Activated CD8-positive, alpha-beta memory T cell treated with anti-CD3 and anti-CD28 coated beads for 24 hours (primary cell): ENCODE results near the gene GTPBP6.
A peak's percentile ranks its signal among the peaks of the same experiment; 100 is the strongest.
"Not testable (repeated sequence)": the region's sequence is repeated elsewhere in the genome, so short reads cannot be mapped to it uniquely, and the experiment has no call there.

Source experiments
- DNase-seq: peaks from one replicate; pipeline ENCODE4 v3.0.0-alpha.2; 2020

Gene GTPBP6

GRCh38 chrX:290476-291166 lies 28.0 kb downstream of the GTPBP6 start:
- DNase-seq, result no peak

DNA sequence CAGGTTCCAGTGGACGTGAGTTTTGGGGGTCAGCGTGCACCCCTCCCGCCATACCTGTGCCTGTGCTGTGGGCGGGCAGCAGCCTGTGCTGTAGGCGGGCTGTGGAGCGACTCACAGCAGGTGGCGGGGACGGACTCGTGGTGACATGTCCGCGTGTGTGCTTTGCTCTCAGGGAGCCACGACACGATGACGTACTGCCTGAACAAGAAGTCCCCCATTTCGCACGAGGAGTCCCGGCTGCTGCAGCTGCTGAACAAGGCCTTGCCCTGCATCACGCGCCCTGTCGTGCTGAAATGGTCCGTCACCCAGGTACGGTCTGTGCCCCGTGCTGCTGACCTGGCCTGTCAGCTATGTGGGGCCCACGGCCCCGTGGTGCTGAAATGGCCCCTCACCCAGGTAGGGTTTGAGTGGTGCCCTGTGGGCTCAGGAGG lies 30.0 kb downstream of the GTPBP6 start:
- no peak for DNase-seq

DNA sequence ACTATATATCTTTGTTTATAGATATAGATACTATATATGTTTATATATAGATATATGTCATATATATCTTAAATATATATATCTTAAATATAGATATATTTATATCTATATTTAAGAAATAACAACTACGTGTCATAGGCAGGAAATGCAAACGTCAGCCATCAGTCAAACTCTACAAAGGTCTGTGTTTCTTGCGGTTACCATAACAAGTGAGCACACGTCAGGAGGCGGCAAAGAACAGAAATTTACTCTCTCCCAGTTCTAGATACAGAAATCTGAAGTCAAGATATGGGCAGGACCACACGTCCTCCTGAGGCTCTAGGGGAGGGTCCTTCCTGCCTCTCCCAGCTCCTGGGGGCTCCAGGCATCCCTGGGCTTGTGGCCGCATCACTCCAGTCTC lies 30.9 kb downstream of the GTPBP6 start:
- DNase-seq, result peak; percentile 24

DNA sequence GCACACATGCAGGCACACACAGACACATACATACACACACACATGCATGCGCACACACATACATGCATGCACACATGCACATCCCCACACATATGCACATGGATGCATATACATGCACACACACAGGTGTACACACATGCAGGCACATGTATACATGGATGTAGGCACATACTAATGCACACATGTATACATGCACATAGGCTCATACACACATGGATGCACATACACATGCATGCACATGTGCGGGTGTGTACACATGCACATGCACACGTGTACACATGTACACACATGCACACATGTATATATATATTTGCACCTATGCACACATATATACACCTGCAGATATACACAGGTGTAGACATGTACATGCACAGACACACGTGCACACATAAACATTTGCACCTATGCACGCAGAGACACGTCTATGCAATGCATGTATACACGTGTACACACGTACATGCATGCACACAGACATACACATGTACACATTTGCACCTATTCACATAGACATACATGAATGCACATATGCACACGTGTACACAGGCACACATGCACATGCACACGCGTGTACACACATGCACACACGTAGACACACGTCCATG lies 33.4 kb downstream of the GTPBP6 start:
- DNase-seq, result no peak

DNA sequence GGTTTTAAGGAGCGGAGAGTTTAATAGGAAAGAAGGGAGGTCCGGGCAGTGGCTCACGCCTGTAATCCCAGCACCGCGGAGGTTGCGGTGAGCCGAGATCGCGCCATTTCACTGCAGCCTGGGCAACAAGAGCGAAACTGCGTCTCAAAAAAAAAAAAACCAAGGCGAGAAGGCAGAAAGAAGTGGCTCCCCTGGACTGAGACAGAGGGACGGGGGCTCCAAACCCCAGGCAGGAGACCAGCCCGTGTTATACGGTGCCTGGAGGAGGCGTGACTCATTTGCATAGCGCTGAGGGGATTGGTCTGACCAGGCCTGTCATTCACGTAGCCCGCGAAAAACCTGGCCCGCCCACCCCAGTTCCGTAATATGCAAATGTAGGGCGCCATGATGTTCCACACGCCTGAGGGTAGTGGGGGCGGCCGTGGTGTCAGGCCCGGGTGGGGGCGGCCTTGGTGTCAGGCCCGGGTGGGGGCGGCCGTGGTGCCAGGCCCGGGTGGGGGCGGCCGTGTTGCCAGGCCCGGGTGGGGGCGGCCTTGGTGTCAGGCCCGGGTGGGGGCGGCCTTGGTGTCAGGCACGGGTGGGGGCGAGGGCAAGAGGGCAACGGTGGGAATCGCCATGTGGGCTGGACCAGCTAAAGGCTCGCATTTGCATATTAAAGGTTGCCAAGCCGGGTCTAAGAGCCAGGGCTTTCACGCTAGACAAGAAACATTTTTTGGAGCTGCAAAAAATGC lies 35.3 kb downstream of the GTPBP6 start:
- DNase-seq, result peak; percentile 91

DNA sequence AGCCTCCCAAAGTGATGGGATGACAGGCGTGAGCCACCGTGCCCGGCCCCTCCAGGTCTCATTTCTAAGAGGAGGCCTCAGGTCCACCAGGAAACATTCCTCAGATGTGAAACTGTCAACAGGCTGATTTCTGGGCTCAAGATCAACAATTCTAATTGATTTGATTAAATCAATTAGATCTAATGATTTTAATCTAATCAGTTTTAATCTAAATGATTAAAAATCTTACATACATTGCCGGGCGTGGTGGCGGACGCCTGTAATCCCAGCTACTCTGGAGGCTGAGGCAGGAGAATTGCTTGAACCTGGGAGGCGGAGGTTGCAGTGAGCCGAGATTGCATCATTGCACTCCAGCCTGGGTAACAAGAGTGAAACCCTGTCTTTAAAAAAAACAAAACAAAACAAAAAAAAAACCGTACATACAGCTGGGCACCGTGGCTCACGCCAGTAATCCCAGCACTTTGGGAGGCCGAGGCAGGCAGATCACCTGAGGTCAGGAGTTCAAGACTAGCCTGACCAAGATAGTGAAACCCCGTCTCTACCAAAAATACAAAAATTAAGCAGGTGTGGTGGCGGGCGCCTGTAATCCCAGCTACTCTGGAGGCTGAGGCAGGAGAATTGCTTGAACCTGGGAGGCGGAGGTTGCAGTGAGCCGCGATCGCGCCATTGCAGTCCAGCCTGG lies 36.5 kb downstream of the GTPBP6 start:
- not testable (repeated sequence) for DNase-seq

DNA sequence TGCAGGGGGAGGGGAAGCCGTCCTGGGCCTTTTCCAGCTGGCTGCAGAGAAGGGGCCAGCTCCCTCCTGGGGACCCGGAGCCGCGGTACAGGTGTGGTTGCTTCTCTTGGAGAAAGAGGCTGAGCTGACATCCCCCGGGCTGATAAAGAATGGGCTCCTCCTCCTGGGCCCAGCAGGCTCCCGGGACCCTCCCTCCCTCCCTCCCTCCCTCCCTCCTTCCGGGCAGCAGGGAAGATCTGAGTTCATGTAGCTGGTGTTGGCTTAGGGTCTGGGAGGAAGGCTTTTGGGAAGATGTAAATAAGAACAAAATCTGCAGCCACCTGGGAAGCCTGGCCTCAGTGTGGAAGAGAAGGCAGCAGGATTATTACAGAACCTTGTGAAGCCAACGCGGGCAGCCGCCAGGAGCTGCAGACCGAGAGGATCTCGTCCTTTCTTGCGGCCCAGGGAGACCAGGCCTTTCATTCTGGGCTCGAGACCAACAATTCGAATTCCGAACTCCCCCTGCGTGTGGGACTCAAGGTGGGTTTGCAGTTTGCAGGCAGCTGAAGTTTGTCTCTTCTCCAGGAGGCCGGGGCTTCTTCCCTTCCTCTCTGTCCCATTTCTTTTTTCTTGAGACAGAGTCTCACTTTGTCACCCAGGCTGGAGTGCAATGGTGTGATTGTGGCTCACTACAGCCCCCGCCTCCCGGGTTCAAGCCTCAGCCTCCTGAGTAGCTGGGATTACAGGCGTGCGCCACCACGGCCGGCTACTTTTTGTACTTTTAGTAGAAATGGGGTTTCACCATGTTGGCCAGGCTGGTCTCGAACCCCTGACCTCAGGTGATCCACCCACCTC lies 37.2 kb downstream of the GTPBP6 start, which contains the start of gene PLCXD1:
TSS of gene PLCXD1 (plus strand) at position 216 of the 834 bp plus-strand sequence. CDS start 2,807 bp downstream, outside the sequence.
- DNase-seq, result no peak

GRCh38 chrX:280722-281121 lies 37.9 kb downstream of the GTPBP6 start:
- not testable (repeated sequence) for DNase-seq

DNA sequence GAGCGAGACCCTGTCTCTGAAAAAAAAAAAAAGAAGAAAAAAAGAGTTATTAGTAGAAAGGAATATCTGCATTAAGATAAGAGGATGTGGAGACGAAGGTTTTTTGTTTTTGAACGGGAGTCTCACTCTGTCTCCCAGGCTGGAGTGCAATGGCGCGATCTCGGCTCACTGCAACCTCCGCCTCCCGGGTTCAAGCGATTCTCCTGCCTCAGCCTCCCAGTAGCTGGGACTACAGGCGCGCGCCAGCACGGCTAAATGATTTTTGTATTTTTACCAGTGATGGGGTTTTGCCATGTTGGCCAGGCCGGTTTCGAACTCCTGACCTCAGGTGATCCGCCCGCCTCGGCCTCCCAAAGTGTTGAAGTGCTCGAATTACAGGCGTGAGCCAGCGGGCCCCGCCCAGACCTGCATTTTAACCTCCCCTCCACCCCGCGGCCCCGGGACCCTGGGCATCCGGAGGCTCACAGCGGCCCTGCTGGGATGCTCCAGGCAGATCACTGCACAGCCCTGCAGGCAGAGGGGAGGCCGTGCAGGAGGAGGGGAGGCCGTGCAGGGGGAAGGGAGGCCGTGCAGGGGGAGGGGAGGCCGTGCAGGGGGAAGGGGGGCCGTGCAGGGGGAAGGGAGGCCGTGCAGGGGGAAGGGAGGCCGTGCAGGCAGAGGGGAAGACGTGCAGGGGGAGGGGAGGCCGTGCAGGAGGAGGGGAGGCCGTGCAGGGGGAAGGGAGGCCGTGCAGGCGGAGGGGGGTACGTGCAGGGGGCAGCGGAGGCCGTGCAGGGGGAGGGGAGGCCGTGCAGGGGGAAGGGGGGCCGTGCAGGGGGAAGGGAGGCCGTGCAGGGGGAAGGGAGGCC lies 38.6 kb downstream of the GTPBP6 start:
- DNase-seq, result not testable (repeated sequence)

DNA sequence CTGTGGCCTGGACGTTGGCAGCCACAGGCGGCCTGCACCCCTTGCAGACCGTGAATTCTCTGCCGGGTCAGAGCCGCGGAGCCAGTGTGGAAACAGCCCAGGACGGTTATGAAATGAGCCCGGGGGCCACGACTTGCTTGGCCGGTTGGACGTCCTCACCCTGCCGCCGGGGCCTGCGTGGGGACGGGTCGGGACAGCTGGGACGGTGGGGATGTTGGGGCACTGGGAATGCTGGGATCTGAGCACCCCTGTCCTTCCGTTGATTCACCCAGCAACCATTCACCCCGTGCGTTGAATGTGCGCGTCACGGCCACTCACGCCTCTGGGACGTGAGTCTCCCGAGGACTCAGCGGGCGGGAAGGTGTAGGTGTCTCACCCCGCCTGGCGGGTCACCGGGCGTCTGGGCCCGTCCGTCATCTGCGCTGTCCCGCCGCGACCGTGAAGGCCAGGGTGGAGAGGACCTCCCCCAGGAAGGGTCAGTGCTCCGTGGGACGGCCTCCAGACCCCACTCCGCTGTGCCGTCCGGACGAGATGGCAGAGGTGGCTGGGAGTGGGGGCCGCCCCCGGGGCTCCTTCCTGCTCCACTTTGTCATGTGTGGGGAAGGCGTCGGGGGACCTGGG lies 41.9 kb downstream of the GTPBP6 start:
- DNase-seq, result no peak

DNA sequence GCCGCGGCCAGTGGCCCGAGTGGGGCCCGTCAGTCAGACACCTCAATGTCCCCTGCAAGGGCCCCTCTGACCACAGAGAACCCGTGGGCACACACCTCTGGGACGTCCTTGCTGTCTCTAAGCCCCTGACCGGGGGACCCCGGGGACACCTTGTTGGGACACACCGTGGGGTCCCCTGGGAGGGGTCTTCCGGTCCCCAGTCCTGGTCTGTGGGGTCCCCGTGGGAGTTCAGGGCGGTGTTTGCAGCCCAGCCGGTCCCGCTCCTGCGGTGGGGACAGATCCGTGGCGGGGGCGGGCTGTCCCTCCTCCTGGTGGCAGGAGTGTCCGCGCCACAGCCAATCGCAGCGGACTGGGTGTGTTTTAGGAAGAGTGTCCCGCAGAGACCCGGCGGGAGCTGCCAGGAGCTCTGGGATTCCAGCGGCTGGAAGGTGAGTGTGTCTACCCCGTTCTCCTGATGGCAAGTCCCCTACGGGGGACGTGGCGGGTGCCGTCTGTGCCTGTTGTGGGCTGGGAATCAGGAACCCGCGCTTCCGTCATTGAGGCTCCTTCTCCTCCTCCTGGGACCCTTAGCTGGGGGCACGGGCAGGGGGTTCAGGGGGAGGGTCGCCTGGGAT lies 42.5 kb downstream of the GTPBP6 start:
- DNase-seq, result peak; percentile 81

DNA sequence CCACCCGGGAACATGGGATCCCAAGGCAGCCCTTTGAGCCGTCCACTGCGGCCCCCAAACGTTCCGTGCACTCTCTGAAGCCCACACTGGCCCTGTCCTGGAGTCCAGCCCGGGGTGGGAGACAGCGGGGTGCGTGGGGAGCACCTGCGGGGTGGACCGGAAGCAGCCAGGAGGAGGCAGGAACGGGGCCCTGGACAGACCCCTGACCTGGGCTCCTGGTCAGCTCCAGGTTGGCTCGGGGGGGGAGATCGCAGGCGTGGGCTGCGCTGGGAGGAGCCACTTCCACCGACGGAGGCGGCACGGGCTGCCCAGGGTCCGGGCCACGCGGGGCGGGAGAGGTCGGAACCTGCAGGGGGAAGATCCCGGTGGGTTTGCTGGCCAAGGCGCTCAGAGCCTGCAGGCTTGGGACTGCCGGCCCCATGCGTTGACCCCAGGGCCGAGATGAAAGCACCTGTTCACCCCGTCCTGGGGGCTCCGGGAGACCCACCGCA lies 43.1 kb downstream of the GTPBP6 start:
- DNase-seq, result no peak

DNA sequence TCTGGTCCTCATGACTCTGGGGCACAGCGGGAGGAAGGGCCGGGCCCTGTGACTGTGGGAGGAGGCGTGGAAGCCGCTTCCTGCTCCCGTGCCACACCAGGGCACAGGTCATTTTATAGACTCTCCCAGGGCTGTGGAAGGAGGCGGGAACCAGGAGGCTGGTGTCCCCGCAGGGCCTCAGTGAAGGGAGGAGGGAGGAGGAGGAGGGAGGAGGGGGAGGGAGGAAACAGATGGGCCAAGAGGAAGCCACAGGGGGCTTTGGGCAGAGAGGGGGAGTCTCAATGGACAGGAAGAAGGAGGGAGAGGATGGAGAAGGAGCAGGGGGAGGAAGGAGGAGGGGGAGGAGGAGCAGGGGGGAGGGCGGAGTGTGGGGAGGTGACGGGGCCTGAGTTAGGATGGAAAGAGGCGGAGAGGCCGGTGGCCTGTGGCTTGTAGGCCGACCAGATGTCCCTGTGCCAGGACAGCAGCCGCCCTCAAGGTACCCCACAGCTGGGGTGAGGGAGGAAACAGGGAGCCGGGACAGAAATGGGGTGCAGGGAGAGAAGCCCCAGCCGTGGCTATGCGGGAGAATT lies 43.6 kb downstream of the GTPBP6 start:
- no peak for DNase-seq

DNA sequence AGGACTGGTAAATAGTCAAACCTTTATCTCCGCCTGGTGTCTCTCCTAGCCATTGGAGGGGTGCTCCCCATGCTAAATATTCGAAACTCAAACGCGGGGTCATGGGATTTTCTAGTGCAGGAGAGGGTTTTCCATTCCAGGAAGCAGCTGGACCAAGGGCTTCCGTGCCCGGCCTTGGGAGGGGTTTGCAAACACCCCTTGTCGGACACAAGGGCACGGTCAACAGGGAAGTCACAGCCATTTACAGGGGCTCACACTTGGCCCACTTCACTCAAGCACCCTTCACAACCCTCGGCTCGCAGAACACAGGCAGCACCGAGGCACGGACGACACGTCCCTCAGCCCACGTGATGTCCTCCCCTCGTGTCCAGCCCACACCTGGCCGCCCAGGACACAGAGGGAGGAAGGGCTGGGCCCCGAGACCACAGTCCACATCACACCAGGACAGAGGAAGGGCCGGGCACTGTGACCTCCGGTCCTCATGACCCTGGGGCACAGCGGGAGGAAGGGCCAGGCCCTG lies 47.7 kb downstream of the GTPBP6 start:
- no peak for DNase-seq

DNA sequence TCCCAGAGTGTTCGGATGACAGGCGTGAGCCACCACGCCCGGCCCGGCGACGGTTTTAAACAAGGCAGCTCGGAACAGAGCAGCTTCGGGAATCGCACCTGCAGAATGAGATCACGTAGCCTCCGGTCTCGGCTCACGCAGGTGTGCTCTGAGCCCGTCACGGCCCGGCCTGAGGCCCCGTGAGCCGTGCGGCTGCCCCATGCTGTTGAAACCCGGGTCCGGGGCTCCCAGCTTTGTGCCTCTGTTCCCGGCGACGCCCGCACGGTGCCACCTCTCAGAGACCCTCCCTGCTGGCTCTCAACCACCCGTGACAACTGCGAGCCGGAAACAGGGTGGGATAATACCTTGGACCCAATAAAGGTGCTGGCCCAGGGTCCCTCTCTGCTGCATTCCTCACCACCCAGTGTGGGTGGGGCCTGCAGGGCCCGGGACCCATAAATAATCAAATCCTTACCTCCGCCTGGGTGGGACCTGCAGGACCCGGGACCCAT lies 50.8 kb downstream of the GTPBP6 start:
- peak; percentile 19 for DNase-seq

DNA sequence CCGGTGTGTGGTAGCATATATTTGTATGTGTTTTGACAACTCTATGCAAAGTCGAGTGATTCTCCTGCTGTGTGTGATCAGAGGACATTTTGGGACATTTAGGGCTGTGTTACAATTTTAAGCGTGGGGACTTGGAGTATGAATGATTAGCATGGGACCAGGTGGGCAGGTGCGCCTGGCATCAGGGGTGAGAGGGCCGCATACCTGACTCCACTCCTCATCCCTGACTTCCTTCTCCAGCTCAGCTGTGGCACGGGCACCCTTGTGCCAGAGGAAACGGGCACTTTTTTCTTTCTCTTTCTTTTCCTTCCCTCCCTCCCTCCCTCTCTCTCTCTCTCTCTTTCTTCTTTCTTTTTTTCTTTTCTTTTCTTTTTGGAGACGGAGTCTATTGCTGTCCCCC lies 53.1 kb downstream of the GTPBP6 start:
- DNase-seq, result no peak

- no peak for DNase-seq
Measured at GRCh38 chrX:264634-265455, 53.8 kb downstream of the GTPBP6 start.

DNA sequence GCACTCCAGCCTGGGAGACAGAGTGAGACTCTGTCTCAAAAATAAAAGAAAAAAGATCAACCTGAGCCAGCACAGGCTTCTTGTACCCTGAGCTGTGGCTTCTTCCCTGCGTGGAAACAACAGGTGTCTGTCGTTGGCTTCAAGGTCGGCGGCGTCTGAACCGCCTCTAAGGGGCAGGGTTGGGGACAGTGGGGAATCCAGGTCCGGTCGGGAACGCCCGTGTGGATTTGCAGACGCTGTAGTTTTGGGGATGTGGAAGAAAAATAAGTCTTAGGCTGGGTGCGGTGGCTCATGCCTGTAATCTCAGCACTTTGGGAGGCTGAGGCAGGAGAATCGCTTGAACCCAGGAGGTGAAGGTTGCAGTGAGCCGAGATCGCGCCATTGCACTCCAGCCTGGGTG lies 54.6 kb downstream of the GTPBP6 start:
- not testable (repeated sequence) for DNase-seq
